HCT116 (cell line): Measurements from ENCODE around the gene ANXA3. TPM values are rescaled to one million over a fixed set of nuclear protein-coding genes. Genes with fewer than 3 reads are reported as not detected.

Experiments
- ATAC-seq: fragments of 200-7000 bp; cut with Tn5 transposase; 2 replicates; pipeline ENCODE4 v1.9.1; 2020; ENCODE audit warnings: mild to moderate bottlenecking, moderate library complexity
- BruUV-seq: library from RNA; stranded (reverse); fragments of 400-500 nt; replicated peaks from 2 replicates; lab custom pipeline; 2021; lab: Mats Ljungman, UMichigan
- CTCF ChIA-PET: fragments of 300-600 bp; sonication (Branson Sonifier 250); formaldehyde crosslinking; loops from one replicate; lab custom pipeline; 2021; ENCODE audit warnings: antibody characterized with exemption; lab: Charles Lee
- POLR2A ChIA-PET: fragments of 300-600, 350-600 bp; sonication (Branson Sonifier 250); formaldehyde crosslinking; loops from one replicate; lab custom pipeline; 2021; ENCODE audit warnings: antibody characterized with exemption; lab: Charles Lee
- RAD21 ChIA-PET, 2 experiments: fragments of 300-600 bp; sonication (Branson Sonifier 250); formaldehyde crosslinking; loops; one replicate each; lab custom pipeline; 2023; ENCODE audit warnings: low total read pairs in 2 of 2; ENCODE audit not compliant: uncharacterized antibody in 2 of 2, unreplicated experiment in 2 of 2, low non-redundant PET in 1 of 2; lab: Charles Lee
- DNase-seq: peaks from one replicate; pipeline ENCODE4 v3.0.0-alpha.2; 2010; ENCODE audit warnings: low read depth, low spot score
- H2AFZ ChIP-seq: fragments of 200-600 bp; shearing (Covaris generic), sonication (generic); 2 replicates; pipeline ENCODE4 v1.6.1; 2017; ENCODE audit warnings: low read depth, mixed run types, mixed read lengths, antibody characterized with exemption, low read length; ENCODE audit not compliant: poor library complexity, severe bottlenecking
- H3K27ac ChIP-seq: 2 replicates; pipeline ENCODE4 v1.5.1; 2012; ENCODE audit warnings: low read depth, low read length
- H3K27me3 ChIP-seq: fragments of 200-600 bp; sonication (generic); 2 replicates; pipeline ENCODE4 v1.6.1; 2016; ENCODE audit warnings: mixed run types, low read length, mixed read lengths; ENCODE audit not compliant: insufficient read depth
- H3K36me3 ChIP-seq, 2 experiments: fragments of 200-500 bp in 1 of 2; fragments of 200-600 bp in 1 of 2; sonication (Bioruptor generic) in 1 of 2; sonication (generic) in 1 of 2; 2 replicates each; pipeline versions ENCODE4 v1.5.1 to v1.6.1; 2014 to 2016; ENCODE audit warnings: low read length in 2 of 2, inconsistent platforms in 1 of 2, mixed read lengths in 1 of 2, mixed run types in 1 of 2; ENCODE audit not compliant: insufficient read depth in 2 of 2, control insufficient read depth in 1 of 2
- H3K4me1 ChIP-seq, 2 experiments: fragments of 200-600 bp in 1 of 2; sonication (generic) in 1 of 2; 2 replicates each; pipeline versions ENCODE4 v1.5.1 to v1.6.1; 2012 to 2017; ENCODE audit warnings: low read length in 2 of 2, inconsistent platforms in 1 of 2, mild to moderate bottlenecking in 1 of 2, mixed read lengths in 1 of 2, mixed run types in 1 of 2, moderate library complexity in 1 of 2; ENCODE audit not compliant: insufficient read depth in 2 of 2, control insufficient read depth in 1 of 2
- H3K4me2 ChIP-seq: fragments of 200-600 bp; sonication (generic); 2 replicates; pipeline ENCODE4 v1.6.1; 2017; ENCODE audit warnings: mixed run types, low read length, mixed read lengths
- H3K4me3 ChIP-seq, 2 experiments: fragments of 200-600 bp in 1 of 2; sonication (generic) in 1 of 2; replicated peaks in 1 of 2; 2 replicates each; pipeline ENCODE4 v1.5.1; 2011 to 2016; ENCODE audit warnings: low read length in 2 of 2, control low read depth in 1 of 2, low read depth in 1 of 2, mild to moderate bottlenecking in 1 of 2, mixed read lengths in 1 of 2, mixed run types in 1 of 2
- H3K79me2 ChIP-seq: fragments of 200-600 bp; sonication (generic); 2 replicates; pipeline ENCODE4 v1.6.1; 2017; ENCODE audit warnings: mild to moderate bottlenecking, mixed run types, low read length, moderate library complexity, mixed read lengths; ENCODE audit not compliant: insufficient read depth
- H3K9ac ChIP-seq: fragments of 200-600 bp; sonication (generic); 2 replicates; pipeline ENCODE4 v1.6.1; 2016; ENCODE audit warnings: low read length, mixed read lengths
- H3K9me2 ChIP-seq: fragments of 200-600 bp; sonication (generic), shearing (Covaris generic); 2 replicates; pipeline ENCODE4 v1.6.1; 2017; ENCODE audit warnings: mixed run types, mild to moderate bottlenecking, moderate library complexity; ENCODE audit not compliant: insufficient read depth
- H3K9me3 ChIP-seq, 2 experiments: fragments of 200-500 bp in 1 of 2; fragments of 200-600 bp in 1 of 2; sonication (Bioruptor generic) in 1 of 2; sonication (generic) in 1 of 2; 2 replicates each; pipeline ENCODE4 v1.6.1; 2014 to 2017; ENCODE audit warnings: low read length in 2 of 2, mixed read lengths in 2 of 2, inconsistent platforms in 1 of 2, low read depth in 1 of 2, mild to moderate bottlenecking in 1 of 2, mixed run types in 1 of 2, moderate library complexity in 1 of 2; ENCODE audit not compliant: control insufficient read depth in 1 of 2, insufficient read depth in 1 of 2
- H4K20me1 ChIP-seq: fragments of 200-600 bp; sonication (generic), shearing (Covaris generic); 2 replicates; pipeline ENCODE4 v1.6.1; 2017; ENCODE audit warnings: mixed run types, mild to moderate bottlenecking, moderate library complexity; ENCODE audit not compliant: insufficient read depth
- CEBPB ChIP-seq: IDR thresholded peaks from 2 replicates; pipeline ENCODE4 v1.6.1; 2012; ENCODE audit warnings: low read depth
- EGR1 ChIP-seq: IDR thresholded peaks from 2 replicates; pipeline ENCODE4 v1.6.1; 2012; ENCODE audit warnings: low read depth
- FOSL1 ChIP-seq: IDR thresholded peaks from 2 replicates; pipeline ENCODE4 v1.6.1; 2012; ENCODE audit warnings: low read depth
- JUND ChIP-seq: IDR thresholded peaks from 2 replicates; pipeline ENCODE4 v1.6.1; 2012
- POLR2A ChIP-seq: IDR thresholded peaks from 2 replicates; pipeline ENCODE4 v1.7.0; 2011; ENCODE audit warnings: borderline replicate concordance; ENCODE audit not compliant: insufficient read depth, insufficient read length; ENCODE audit errors: extremely low read depth
- POLR2AphosphoS5 ChIP-seq: IDR thresholded peaks from 2 replicates; pipeline ENCODE4 v1.6.1; 2011; ENCODE audit warnings: mild to moderate bottlenecking, low read depth, low read length, moderate library complexity
- SP1 ChIP-seq: IDR thresholded peaks from 2 replicates; pipeline ENCODE4 v1.6.1; 2012; ENCODE audit warnings: low read depth
- SRF ChIP-seq: IDR thresholded peaks from 2 replicates; pipeline ENCODE4 v1.6.1; 2012; ENCODE audit warnings: low read depth
- YY1 ChIP-seq: IDR thresholded peaks from 2 replicates; pipeline ENCODE4 v1.6.1; 2011; ENCODE audit warnings: low read length, low read depth, moderate library complexity, mild to moderate bottlenecking; ENCODE audit not compliant: insufficient replicate concordance; ENCODE audit errors: extremely low read depth
- ZFX ChIP-seq: fragments of 450-650 bp; IDR thresholded peaks from 2 replicates; pipeline ENCODE4 v1.6.1; 2017
- ZNF274 ChIP-seq: fragments of 200-500 bp; sonication (Bioruptor generic); IDR thresholded peaks from 2 replicates; pipeline ENCODE4 v1.6.1; 2014; ENCODE audit warnings: mild to moderate bottlenecking, low read depth, low read length, inconsistent platforms
- intact Hi-C: fragments of 100-400 bp; cut with micrococcal nuclease; formaldehyde crosslinking; loops from 2 replicates; pipeline ENCODE4 v1.10.0; 2022
- total RNA-seq: library from RNA; stranded (reverse); gene quantifications from one replicate; pipeline ENCODE4 v1.2.1, GENCODE V29; 2021; ENCODE audit not compliant: unreplicated experiment
- TF ChIP-seq, protein P1 (sequence below), 3 experiments: fragments of 200-600 bp in 1 of 3; sonication (generic) in 1 of 3; IDR thresholded peaks in 2 of 3; conservative IDR thresholded peaks in 1 of 3; 2 replicates each; pipeline ENCODE4 v1.5.1; 2012 to 2017; ENCODE audit warnings: low read depth in 2 of 3, low read length in 2 of 3, antibody characterized with exemption in 1 of 3, borderline replicate concordance in 1 of 3, control low read depth in 1 of 3, mild to moderate bottlenecking in 1 of 3, mixed read lengths in 1 of 3, mixed run types in 1 of 3, moderate library complexity in 1 of 3; ENCODE audit not compliant: insufficient read depth in 1 of 3
- TF ChIP-seq, protein P2 (sequence below): IDR thresholded peaks from 2 replicates; pipeline ENCODE4 v1.6.1; 2012
- TF ChIP-seq, protein P3 (sequence below): IDR thresholded peaks from 2 replicates; pipeline ENCODE4 v1.6.1; 2012
- TF ChIP-seq, protein P4 (sequence below): IDR thresholded peaks from 2 replicates; pipeline ENCODE4 v1.6.1; 2012; ENCODE audit warnings: low read depth

Gene ANXA3
- total RNA-seq, 1 experiment from 2014 or later: 158 TPM

DNA sequence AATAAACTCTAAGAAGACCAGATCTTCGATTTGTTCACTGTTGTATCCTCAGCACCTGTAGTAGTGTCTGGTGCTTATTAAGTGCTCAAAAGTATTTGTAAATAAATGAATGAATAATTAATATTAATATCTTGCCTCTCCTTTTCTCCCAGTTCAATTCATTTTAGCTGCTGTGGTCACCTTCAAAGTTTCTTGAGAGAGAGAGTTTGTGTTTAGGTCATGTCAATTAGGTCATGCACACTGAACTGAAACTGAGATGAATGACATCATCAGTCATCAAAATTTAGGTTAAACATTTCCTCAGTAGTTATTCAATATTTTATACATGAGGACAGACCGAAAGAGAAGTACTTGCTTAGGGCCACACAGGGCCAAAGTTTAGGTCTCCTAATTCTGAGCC, 73.5 kb downstream of the ANXA3 start:
- Histone ChIP-seq H3K79me2 (no peaks in the 10 kb centered on the region), H3K27ac (no peak overlapping the region), H3K9me2 (no peaks in the 10 kb centered on the region), H4K20me1 (no peaks in the 10 kb centered on the region), H3K4me3 (no peak overlapping the region), H2AFZ (no peak overlapping the region), H3K27me3 (no peaks in the 10 kb centered on the region), H3K9ac (no peak overlapping the region), H3K4me2 (no peak overlapping the region), H3K36me3 (no peaks in the 10 kb centered on the region)
- ChIA-PET CTCF (no interaction called here), RAD21 (no interaction called here), POLR2A (no interaction called here)
- intact Hi-C loops: no loop called here
- no TSS peak for BruUV-seq
- DNase-seq (no peak), ATAC-seq (no peak)
- TF ChIP-seq ZNF274: no peak
- TF ChIP-seq SP1: no peak
- TF ChIP-seq SRF: no peak
- TF ChIP-seq, protein P1, sequence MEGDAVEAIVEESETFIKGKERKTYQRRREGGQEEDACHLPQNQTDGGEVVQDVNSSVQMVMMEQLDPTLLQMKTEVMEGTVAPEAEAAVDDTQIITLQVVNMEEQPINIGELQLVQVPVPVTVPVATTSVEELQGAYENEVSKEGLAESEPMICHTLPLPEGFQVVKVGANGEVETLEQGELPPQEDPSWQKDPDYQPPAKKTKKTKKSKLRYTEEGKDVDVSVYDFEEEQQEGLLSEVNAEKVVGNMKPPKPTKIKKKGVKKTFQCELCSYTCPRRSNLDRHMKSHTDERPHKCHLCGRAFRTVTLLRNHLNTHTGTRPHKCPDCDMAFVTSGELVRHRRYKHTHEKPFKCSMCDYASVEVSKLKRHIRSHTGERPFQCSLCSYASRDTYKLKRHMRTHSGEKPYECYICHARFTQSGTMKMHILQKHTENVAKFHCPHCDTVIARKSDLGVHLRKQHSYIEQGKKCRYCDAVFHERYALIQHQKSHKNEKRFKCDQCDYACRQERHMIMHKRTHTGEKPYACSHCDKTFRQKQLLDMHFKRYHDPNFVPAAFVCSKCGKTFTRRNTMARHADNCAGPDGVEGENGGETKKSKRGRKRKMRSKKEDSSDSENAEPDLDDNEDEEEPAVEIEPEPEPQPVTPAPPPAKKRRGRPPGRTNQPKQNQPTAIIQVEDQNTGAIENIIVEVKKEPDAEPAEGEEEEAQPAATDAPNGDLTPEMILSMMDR (IDR thresholded peaks at IDR 0.05 in 2 of 3, conservative IDR thresholded peaks at IDR 0.05 in 1 of 3; ENCODE audit: borderline replicate concordance in 1 of 3, insufficient read depth in 1 of 3, low read depth in 2 of 3, low read length in 2 of 3): no peak
- no peak for TF ChIP-seq EGR1
- TF ChIP-seq POLR2A: no peak
- TF ChIP-seq, protein P2, sequence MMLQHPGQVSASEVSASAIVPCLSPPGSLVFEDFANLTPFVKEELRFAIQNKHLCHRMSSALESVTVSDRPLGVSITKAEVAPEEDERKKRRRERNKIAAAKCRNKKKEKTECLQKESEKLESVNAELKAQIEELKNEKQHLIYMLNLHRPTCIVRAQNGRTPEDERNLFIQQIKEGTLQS: no peak
- no peak for TF ChIP-seq POLR2AphosphoS5
- TF ChIP-seq JUND: no peak
- no peak for TF ChIP-seq YY1
- no peak for TF ChIP-seq ZFX
- TF ChIP-seq CEBPB: no peak
- TF ChIP-seq, protein P3, sequence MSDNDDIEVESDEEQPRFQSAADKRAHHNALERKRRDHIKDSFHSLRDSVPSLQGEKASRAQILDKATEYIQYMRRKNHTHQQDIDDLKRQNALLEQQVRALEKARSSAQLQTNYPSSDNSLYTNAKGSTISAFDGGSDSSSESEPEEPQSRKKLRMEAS: no peak
- TF ChIP-seq, protein P4, sequence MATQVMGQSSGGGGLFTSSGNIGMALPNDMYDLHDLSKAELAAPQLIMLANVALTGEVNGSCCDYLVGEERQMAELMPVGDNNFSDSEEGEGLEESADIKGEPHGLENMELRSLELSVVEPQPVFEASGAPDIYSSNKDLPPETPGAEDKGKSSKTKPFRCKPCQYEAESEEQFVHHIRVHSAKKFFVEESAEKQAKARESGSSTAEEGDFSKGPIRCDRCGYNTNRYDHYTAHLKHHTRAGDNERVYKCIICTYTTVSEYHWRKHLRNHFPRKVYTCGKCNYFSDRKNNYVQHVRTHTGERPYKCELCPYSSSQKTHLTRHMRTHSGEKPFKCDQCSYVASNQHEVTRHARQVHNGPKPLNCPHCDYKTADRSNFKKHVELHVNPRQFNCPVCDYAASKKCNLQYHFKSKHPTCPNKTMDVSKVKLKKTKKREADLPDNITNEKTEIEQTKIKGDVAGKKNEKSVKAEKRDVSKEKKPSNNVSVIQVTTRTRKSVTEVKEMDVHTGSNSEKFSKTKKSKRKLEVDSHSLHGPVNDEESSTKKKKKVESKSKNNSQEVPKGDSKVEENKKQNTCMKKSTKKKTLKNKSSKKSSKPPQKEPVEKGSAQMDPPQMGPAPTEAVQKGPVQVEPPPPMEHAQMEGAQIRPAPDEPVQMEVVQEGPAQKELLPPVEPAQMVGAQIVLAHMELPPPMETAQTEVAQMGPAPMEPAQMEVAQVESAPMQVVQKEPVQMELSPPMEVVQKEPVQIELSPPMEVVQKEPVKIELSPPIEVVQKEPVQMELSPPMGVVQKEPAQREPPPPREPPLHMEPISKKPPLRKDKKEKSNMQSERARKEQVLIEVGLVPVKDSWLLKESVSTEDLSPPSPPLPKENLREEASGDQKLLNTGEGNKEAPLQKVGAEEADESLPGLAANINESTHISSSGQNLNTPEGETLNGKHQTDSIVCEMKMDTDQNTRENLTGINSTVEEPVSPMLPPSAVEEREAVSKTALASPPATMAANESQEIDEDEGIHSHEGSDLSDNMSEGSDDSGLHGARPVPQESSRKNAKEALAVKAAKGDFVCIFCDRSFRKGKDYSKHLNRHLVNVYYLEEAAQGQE: no peak
- no peak for TF ChIP-seq FOSL1
- TF ChIP-seq, all 23 proteins: peak for 0
- no peaks in the 10 kb centered on the region for H3K9me3 ChIP-seq
- peaks cover 0 to 11% of the 10 kb centered on the region in 2 experiments; a peak in 2 of 4 replicates for H3K4me1 ChIP-seq
